HG02852 (cell line): ENCODE measurements around the gene SCUBE1.
"Not testable (repeated sequence)": the region's sequence is repeated elsewhere in the genome, so short reads cannot be mapped to it uniquely, and the experiment has no call there.

Experiments used
- ATAC-seq: cut with Tn5 transposase; IDR thresholded peaks from one replicate; pipeline ENCODE4 v1.9.1; 2021; ENCODE audit warnings: mild to moderate bottlenecking, moderate library complexity; ENCODE audit not compliant: unreplicated experiment

The SCUBE1 gene

DNA sequence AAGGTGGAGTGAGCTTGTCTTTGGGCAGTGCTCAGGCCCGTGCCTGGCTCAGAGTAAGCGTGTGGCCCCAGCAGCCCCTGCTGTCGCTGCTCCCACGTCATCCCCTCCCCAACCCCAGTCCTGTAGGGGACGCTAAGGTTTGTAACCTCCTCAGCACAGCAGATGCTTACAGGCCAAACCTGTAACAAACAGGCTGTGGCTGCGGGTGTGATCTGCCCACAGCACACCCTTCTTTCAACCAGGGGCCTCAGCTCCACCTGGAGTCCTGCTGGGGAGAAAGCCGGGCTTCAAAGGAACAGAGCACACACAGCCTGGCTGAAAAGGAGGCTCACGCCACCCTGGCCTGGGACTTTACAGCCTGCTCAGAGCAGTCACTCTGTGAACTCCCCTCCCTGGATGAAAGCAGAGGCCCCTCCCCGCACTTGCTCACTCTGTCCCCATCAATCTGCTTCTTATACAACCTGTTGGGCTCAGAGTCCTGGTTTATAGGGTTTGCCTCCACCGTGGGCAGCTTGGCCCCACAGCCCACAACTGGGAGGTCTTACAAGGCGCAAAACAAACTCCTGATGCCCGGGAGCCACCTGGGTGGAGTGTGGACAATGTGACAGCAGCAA is 54.3 kb downstream of the SCUBE1 start:
- ATAC-seq = no peak

DNA sequence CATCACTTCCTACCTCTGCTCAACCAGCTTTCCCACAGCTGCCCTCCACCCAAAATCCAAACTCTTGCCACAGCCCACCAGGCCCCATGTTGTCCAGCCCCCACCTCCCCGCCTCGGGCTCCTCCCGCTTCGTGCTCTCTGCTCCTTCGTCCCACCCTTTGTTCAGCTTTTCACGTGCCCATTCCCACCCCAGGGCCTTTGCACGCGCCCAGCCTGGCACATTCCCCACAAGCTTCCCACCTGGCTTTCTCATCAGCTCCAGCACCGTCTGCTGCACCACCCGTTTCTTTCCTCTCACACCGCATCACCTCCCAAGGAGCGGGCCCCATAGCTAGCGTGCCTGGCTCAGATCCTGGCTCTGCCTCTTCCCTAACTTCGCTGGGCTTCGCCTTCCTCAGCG is 54.8 kb downstream of the SCUBE1 start:
- ATAC-seq = no peak

DNA sequence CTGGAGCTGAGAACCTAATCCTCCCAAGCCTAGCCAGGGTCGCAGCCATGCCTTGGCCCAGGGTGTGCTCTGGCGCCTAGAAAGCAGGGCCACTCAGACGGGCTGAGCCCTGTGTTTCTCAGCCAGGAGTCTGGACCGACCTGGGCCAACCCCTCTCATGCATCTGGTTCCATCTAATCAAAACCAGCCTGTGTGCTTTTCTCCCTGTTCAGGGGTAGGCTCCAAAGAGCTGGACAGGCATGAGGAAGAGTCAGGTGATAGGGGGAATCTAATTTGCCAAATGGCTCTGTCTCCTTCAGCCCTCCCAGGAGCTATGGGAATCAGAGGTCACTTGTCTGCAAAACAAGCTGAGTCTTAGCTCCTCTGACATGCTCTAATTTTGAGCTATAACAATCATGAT is 55.7 kb downstream of the SCUBE1 start:
- ATAC-seq = no peak

DNA sequence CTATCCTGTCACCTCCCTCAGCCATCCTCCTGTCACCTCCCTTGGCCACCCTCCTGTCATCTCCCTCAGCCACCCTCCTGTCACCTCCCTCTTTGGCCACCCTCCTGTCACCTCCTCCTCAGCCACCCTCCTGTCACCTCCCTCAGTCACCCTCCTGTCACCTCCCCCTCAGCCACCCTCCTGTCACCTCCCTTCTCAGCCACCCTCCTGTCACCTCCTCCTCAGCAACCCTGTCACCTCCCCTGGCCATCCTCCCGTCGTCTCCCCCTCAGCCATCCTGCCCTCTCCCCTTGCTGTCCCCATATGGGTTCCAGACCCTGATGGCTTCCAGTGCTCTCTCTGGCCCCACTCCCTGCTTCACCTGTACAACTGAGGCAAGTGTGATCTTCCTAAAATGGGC is 61.8 kb downstream of the SCUBE1 start:
- ATAC-seq = no peak

DNA sequence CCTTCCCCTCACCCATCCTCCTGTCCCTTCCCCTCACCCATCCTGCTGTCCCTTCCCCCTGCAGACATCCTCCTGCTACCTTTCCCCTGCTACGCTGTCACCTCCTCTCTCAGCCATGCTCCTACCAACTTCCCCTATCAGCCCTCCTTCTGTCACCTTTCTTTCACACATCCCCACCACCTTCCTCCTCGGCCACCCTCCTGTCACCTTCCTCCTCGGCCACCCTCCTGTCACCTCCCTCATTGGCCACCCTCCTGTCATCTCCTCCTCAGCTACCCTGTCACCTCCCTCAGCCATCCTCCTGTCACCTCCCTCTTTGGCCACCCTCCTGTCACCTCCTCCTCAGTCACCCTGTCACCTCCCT is 62.7 kb downstream of the SCUBE1 start:
- not testable (repeated sequence) for ATAC-seq

DNA sequence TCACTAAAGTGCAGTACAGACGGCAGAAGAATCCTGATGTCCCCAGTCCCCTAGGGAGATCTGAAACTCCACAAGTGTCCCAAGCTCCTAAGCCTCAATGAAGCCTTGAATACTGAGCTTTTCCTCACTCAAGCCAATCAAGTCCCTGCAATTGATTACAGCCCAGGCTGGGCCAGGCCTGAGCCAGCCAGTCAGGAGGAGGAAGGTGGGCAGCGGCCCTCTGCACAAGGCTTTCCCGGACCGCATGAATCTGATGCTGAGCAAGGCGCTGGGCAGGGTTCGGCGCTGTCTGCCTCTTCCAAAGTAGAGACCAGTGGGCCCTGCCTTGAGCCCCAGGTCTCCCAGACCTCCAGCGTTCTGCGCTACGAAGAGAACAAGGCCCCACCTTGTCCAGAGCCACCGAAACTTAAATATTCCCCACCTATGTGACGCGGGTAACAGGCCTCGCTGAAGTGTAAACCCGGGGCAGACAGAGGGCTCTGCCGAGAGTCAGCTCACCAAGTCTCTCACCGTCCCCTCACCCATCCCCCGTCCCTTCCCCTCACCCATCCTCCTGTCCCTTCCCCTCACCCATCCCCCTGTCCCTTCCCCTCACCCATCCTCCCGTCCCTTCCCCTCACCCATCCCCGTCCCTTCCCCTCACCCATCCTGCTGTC is 63.2 kb downstream of the SCUBE1 start:
- ATAC-seq = no peak

DNA sequence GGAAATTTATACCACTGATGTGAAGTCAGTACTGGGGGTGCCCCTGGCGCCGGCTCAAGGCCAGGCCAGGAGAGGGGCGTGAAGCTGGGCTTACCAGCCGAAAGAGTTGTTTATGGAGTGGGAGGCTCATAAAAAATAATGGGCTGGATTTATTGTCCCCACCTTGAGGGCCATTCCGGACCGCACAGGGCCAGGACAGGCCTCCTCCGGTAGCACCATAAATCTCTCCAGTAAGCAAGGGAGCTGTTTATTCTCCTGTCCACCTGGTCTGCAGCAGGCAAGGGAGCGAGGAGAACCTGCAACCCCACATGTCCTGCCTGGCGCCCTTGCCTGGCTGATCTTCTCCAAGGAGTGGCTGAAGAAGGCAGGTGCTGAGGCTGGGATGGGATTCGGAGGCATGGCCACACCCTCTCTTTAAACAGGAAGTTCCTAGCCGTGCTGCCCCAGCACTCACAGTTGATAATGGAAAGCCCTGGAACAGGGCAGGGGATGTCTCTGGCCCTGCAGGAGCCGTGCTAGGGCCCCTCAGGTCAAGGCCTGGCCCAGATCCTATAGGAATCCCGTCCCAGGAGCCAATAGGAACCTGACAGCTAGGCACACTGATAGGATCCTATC is 65.1 kb downstream of the SCUBE1 start:
- ATAC-seq = no peak

DNA sequence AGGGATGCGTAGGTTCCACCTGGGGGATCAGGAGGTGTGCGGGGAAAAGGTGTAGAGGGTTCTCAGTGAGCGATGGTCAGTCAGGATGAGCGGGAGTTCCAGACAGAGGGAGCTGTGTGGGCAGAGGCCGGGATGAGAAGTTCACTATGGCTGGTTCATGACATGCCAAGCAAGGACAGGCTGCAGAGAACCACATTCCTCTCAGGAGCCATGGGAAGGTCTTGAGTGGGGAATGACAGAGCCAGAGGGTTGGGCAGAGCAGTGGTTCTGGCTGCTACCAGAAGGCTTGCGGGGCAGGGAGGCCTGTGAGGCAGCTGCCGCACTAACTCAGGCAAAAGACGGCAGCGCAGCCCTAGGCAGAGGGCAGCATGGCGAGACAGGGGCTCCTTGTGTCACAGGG is 66.1 kb downstream of the SCUBE1 start:
- no peak for ATAC-seq

DNA sequence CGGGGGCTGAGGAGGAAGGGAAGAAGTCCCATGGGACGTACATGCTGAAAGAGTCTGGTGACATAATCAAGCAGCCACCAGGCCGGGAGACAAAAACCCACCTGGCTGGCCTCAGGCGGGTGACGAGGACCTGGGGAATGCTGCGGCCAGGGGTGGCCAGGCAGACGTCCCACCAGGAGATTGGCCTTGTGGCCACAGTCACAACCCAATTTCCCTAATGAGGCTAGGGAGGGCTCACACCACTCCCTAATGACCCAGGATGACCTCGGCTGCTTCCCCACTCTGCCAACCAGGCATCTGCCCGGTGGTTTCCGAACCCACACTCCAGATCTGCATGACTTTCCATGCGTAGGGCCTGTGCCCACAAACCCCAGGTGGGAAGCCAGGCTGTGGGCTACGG is 66.9 kb downstream of the SCUBE1 start:
- no peak for ATAC-seq

DNA sequence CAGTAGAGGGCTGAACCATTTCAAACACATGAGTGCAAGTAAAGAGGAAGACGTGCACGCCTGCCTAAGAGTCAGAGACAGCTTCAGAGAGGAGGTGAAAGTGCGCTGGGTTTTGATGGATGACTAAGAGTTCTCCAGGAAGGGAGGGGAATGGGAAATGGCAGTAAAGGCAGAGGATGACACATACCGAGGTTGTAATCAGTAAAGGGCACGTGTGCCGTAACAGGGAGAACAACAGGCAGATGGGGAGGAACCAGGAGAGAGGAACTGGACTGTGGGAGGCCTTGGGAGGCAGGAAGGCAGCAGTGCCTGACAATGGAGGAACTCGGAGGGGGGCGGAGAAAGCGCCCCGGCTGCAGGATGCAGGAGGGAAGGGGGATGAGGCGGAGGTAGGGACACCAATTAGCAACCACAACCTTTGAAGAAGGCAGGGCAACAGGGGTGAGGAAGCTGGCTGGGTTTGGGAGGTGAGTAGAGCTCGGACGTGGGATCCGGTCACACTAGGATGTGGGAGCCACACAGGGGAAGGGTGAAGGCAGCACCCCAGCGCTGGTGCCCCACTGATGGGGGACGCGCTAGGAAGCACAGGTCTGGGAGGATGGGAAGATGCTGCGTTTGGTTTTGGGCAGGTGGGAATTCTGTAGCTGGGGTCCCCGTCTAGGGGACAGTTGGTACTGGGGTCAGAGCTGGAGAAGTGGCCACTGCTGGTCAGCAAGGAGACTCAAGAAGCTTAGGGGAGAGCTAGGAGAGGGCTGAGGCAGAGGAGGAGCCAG is 67.4 kb downstream of the SCUBE1 start:
- ATAC-seq = no peak

DNA sequence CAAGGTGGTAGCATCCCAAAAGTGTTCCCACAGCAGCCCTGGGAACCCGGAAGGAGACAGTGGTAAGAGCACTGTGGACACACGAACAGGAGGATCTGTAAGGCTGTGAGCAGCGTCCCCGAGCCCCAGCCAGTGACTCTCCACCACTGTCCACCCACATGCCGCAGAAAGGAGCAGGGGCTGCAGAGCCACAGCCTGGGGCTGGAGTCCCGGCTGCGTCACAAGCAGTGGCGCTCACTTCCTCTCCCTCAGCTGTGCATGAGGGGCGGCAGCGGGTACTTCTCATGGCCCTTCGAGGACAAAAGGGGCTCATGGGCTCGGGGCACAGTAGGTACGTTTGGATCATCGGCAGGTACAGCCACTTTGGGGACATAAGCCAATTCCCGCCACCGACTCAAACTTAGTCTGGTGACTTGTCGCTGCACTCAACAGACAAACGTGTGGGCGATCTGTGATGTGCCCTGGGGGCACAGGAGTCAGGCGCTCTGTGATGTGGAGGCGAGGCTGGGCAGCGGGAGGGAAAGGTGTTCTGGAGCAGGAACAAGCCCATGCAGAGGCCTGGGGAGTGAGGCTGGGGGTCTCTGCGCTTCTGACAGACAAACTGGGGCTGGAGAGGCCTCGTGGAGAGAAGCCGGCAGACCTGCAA is 68.5 kb downstream of the SCUBE1 start:
- ATAC-seq = no peak

DNA sequence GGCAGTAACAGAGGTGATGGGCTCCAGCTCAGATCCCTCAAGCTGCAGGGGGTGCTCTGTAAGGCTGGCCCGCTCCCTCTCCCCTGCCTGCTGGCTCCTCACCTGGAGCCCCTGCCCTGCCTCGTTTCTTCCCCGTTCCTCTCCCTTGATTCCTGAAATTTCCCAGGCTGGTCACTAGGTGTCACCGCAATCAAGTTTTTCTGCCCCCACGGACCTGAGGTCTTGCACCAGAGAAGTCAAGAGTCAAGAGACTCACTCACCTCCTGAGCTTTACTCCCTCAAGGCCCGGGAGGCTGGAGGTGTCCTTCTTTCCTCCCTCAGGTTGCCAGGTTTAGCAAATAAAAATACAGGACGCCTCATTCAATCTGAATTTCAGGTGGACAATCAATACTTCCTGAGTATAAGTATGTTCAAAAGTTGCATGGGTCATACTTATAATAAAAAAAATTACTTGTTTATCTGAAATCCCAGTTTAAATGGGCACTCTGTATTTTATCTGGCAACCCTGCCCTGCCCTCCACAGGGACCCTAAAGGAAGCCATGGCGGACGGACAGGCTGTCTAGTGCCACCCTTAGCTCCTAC is 69.2 kb downstream of the SCUBE1 start:
- no peak for ATAC-seq

DNA sequence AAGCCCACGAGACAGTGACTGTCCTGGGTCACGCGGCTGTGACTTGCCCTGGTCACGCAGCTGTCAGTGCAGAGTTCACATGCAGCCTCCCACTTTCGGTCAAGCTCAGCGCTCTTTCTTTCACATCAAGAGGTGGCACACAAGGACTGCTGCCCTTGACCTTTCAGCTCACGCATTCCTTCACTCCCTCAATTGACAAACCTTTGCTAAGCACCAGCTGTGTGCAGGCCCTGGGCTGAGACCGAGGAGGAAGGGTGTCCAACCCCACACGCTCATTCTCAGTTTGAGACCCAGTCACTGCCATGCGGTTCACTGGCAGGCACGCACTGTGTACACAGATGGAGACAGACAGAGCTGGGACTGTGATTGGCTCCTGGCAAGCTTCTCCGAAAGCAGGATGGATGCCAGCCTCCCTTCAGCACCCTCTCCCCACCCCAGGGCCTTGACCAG is 70.3 kb downstream of the SCUBE1 start:
- ATAC-seq = no peak

DNA sequence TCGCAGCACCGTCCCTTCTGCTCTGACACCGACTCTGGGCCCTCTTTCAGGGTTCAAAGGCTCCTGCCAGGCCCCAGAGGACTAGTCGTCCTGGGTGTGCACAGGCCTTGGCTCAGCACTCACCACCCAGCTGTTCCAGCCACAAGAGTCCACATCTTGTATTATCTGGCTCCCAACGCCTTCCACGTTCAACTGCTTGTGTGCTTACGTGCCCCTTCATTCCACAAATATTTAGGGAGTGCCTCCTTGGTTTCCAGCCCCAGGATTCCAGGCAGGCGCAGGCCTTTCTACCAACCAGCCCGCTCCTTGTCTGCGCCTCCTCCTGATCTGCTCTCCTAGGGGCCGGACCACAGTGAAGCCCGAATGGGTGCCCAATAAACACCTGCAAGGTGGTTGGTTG is 70.9 kb downstream of the SCUBE1 start:
- ATAC-seq = no peak

DNA sequence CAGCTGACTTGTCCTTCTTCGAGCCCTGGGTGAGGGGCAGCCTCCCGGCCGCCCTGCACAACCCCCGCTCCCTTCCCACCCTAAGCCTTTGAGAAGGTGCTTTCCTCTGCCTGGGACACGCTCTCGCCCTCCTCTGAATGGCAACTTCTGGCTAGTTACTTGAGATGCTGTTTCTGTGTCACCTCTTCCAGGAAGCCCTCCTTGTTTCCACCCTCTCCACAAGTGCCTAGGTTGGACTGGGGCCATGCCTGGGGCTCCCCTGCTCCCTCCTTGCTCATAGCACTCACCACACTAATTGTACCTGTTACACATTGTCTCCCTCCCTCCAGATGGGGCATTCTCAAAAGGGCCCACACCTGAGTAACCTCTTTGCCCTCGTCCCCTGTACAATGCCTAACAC is 72.2 kb downstream of the SCUBE1 start:
- ATAC-seq = no peak

DNA sequence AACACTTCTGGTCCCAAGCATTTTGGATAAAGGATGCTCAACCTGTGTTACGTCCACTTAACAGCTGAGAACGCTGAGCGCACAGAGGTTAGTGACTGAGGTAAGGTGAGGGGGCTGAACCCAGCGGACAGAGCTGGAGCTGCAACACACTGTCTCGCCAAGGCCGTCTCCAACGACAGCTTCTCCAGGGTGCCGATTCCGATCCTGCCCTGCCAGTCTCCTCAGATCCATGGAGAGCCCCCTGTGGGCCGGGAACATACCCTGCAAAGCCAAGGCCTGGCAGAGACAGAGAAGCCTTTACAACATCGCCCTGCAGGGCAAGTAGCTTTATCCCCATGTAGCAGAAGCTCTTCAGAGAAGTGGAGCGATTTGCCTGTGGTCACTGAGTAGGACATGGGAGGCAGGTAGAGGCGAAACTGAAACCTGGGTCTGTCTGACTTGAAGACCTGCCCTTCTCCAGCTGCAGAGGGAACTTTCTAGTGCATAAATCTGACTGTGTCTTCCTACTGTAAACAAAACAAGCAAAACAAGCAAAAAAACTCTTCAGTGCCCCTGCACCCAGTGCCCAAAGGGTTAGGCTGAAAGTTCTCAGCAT is 72.8 kb downstream of the SCUBE1 start:
- no peak for ATAC-seq

DNA sequence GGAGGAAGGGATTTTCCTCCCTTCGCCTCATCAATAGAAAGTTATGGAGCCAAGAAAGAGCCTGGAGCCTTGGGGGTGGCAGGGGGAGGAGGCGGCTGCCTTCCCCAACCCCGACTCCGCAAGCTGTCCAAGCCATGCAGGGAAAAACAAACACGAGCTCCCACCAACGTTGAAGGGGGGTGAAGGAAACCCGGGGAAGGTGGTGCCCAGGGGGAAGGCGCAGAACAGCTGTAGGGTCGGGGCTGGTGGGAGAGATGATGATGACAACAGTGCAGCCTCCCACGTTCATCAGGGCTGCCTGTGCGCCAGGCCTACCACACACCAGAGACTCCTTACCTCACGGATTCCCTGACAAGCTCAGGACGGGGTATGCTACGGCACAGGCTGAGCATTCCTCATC is 73.5 kb downstream of the SCUBE1 start:
- no peak for ATAC-seq

DNA sequence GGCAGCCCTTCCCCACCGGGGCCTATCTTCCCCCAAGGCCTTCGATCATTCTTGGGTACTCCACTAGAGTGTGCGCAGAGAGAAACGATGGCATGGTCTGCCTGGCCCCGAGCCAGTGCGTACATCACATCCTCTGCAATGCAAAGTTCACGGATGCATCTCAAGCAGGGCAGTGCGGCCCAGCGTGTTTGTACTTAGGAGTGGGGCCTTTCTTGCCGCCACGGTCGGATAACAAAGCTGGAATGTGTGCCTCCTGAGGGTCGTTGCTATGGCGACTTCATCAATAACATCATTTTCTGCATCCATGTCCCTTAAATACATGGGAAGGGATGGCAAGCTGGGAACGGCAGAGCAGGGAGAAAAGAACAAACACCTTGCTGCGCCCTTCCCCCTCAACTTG is 73.9 kb downstream of the SCUBE1 start:
- no peak for ATAC-seq

DNA sequence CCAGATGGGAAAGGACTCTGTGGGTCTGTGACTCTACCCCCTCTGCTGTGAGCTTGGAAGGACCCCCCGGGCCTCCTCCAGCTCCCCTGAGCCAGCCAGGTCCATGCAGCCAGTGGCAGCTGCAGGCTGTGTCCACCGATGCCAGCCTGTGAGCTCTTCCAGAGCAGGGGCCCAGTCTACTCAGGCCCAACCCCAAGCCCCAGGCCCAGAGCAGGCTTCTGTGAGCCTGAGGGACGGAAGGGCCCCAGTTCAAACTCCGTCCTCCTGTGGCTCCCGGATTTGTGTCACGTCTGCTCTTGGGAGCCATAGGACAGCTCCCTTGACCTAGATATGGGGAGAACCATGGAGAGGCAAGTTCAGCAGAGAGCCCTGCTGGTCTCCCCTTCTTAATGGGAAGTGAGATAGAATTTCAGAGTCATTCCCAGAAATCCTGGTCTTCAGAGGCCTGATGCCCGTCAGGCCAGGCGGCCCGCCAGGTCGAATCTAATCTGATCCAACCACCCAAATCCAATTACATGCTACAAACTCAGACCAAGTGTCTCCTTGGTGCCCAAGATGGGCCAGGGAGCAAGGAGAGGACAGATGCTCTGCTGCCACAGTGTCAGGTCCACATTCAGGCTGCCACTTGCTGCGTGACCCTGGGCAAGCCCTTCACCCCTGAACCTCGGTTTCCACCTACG is 75.1 kb downstream of the SCUBE1 start:
- ATAC-seq = no peak

DNA sequence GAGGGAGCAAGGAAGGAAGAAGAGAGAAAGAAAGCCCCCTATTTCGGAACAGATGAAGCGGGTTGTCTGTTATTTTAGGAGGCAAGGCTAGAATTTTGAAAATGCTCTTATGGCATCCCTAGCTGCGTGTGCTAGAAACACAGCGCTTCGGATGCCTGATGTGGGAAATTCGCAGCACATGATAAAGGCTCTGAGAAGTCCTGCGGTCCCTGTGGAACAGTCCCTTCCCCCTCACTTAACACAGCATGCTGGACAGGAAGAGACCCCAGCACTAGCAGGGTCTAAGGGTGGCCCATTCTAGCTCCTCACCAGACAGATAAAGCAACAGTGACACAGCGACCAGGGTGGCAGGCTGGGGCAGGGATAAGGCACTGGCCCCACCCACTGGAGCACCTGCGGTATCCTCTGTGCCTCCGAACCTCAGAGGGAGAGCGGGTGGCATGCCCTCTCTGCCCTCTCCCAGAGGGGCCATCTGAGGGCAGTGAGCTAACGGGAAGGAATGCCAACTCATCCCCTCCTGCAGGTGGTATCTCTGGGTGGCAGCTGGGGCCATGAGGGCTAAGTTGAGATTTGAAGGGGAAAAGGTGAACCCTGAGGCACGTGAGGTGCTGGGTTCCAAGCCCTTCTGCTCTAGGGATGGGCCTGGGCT is 75.7 kb downstream of the SCUBE1 start:
- no peak for ATAC-seq
